22Rv1 (cell line): ENCODE data around the gene MEAF6.

ENCODE experiments used
- CTCF ChIP-seq: fragments of 450-650 bp; IDR thresholded peaks from 2 replicates; pipeline ENCODE4 v1.5.1; 2017; ENCODE audit warnings: mild to moderate bottlenecking
- ZFX ChIP-seq: fragments of 450-650 bp; IDR thresholded peaks from 2 replicates; pipeline ENCODE4 v1.6.1; 2017; ENCODE audit warnings: antibody characterized with exemption, borderline replicate concordance

- TF ChIP-seq CTCF (no peak), ZFX (no peak)
Measured at GRCh38 chr1:37515185-37516034, 844 bp upstream of the MEAF6 start.
